ENCODE data around the gene ITSN2. TPM values are rescaled to one million over a fixed set of nuclear protein-coding genes. Genes with fewer than 3 reads are reported as not detected.

Gene ITSN2
- total and polyA plus RNA-seq, 3 experiments from 2014 or later: 71.2 to 76.7 (median 76.1) TPM

- Histone ChIP-seq H3K36me3 (ENCODE audit: insufficient read depth, low read length) (no peaks in the 10 kb centered on the region), H3K4me3 (ENCODE audit: low read length) (no peak overlapping the region)
- H3K27me3 Mint-ChIP-seq: peaks cover 0 to 4% of the 10 kb centered on the region in 2 donors
Measured at GRCh38 chr2:24176326-24176725, 184.0 kb downstream of the ITSN2 start.

GRCh38 chr2:24175631-24176187 is 184.6 kb downstream of the ITSN2 start:
- Histone ChIP-seq H3K27me3 (ENCODE audit: insufficient read depth, low read length, poor library complexity, severe bottlenecking) (no peaks in the 10 kb centered on the region), H3K4me3 (ENCODE audit: low read length) (no peak overlapping the region), H3K36me3 (ENCODE audit: insufficient read depth, low read length) (no peaks in the 10 kb centered on the region), H3K4me1 (ENCODE audit: insufficient read depth, low read length) (no peaks in the 10 kb centered on the region), H3K27ac (ENCODE audit: low read depth, low read length) (no peak overlapping the region), H3K9me3 (ENCODE audit: low read length) (no peaks in the 10 kb centered on the region)
- no peak overlapping the region for H3K27ac Mint-ChIP-seq
- no peaks in the 10 kb centered on the region for H3K4me1 Mint-ChIP-seq
- ChIA-PET CTCF (no interaction called here), POLR2A (no interaction called here)
- no peak overlapping the region for H3K4me3 Mint-ChIP-seq
- H3K9me3 Mint-ChIP-seq: peaks cover 0 to 3% (median 0%) of the 10 kb centered on the region in 5 donors
- DNase-seq: no peak
- peaks cover 0 to 4% of the 10 kb centered on the region in 2 donors for H3K27me3 Mint-ChIP-seq
- H3K36me3 Mint-ChIP-seq: no peaks in the 10 kb centered on the region

More at GRCh38 chr2:24176326-24176725, 184.0 kb downstream of the ITSN2 start:
- Mint-ChIP-seq H3K9me3 (peaks cover 0 to 3% (median 0%) of the 10 kb centered on the region in 5 donors), H3K36me3 (no peaks in the 10 kb centered on the region), H3K27ac (no peak overlapping the region), H3K4me3 (no peak overlapping the region), H3K4me1 (no peaks in the 10 kb centered on the region)
- no peaks in the 10 kb centered on the region for H3K27me3 ChIP-seq (ENCODE audit: insufficient read depth, low read length, poor library complexity, severe bottlenecking)
- no peaks in the 10 kb centered on the region for H3K4me1 ChIP-seq (ENCODE audit: insufficient read depth, low read length)
- ChIA-PET CTCF (interaction anchor here (0.6 kb wide), 1 partner anchor 10 kb away, joined by 3 read pairs; no protein-coding TSS in a partner anchor), POLR2A (no interaction called here)
- DNase-seq: no peak
- no peak overlapping the region for H3K27ac ChIP-seq (ENCODE audit: low read depth, low read length)
- H3K9me3 ChIP-seq (ENCODE audit: low read length): no peaks in the 10 kb centered on the region

GRCh38 chr2:24174851-24175277 is 185.5 kb downstream of the ITSN2 start, which contains the start of gene FAM228A:
TSS of gene FAM228A (plus strand) at chr2:24175053. CDS start at chr2:24175481, 428 bp downstream.
- Mint-ChIP-seq H3K9me3 (peaks cover 0 to 3% (median 0%) of the 10 kb centered on the region in 5 donors), H3K4me1 (no peaks in the 10 kb centered on the region), H3K27me3 (peaks cover 0 to 4% of the 10 kb centered on the region in 2 donors), H3K4me3 (no peak within 1 kb of the TSS), H3K27ac (no peak within 1 kb of the TSS), H3K36me3 (no peaks in the 10 kb centered on the region)
- Histone ChIP-seq H3K27ac (ENCODE audit: low read depth, low read length) (no peak within 1 kb of the TSS), H3K9me3 (ENCODE audit: low read length) (no peaks in the 10 kb centered on the region), H3K27me3 (ENCODE audit: insufficient read depth, low read length, poor library complexity, severe bottlenecking) (no peaks in the 10 kb centered on the region), H3K36me3 (ENCODE audit: insufficient read depth, low read length) (no peaks in the 10 kb centered on the region), H3K4me3 (ENCODE audit: low read length) (no peak within 1 kb of the TSS), H3K4me1 (ENCODE audit: insufficient read depth, low read length) (no peaks in the 10 kb centered on the region)
- DNase-seq: no peak
- ChIA-PET CTCF (no interaction called here), POLR2A (no interaction called here)

GRCh38 chr2:24169023-24169422 is 191.3 kb downstream of the ITSN2 start:
- no peaks in the 10 kb centered on the region for H3K9me3 ChIP-seq (ENCODE audit: low read length)
- ChIA-PET POLR2A (no interaction called here), CTCF (no interaction called here)
- no peaks in the 10 kb centered on the region for H3K36me3 ChIP-seq (ENCODE audit: insufficient read depth, low read length)
- no peak overlapping the region for H3K4me3 ChIP-seq (ENCODE audit: low read length)
- H3K4me1 ChIP-seq (ENCODE audit: insufficient read depth, low read length): no peaks in the 10 kb centered on the region
- DNase-seq: no peak
- no peaks in the 10 kb centered on the region for H3K27me3 ChIP-seq (ENCODE audit: insufficient read depth, low read length, poor library complexity, severe bottlenecking)
- H3K27ac ChIP-seq (ENCODE audit: low read depth, low read length): no peak overlapping the region
- H3K27ac Mint-ChIP-seq: no peak overlapping the region
- H3K36me3 Mint-ChIP-seq: peaks cover 0 to 6% (median 3%) of the 10 kb centered on the region in 3 donors
- H3K4me1 Mint-ChIP-seq: no peaks in the 10 kb centered on the region
- no peak overlapping the region for H3K4me3 Mint-ChIP-seq
- H3K9me3 Mint-ChIP-seq: peaks cover 0 to 2% (median 0%) of the 10 kb centered on the region in 5 donors
- peaks cover 1 to 4% of the 10 kb centered on the region in 2 donors for H3K27me3 Mint-ChIP-seq

- ChIA-PET POLR2A (no interaction called here), CTCF (no interaction called here)
- peaks cover 6% of the 10 kb centered on the region in 3 donors for H3K36me3 Mint-ChIP-seq
- peaks cover 0 to 8% (median 2%) of the 10 kb centered on the region in 5 donors for H3K9me3 Mint-ChIP-seq
- no peaks in the 10 kb centered on the region for H3K36me3 ChIP-seq (ENCODE audit: insufficient read depth, low read length)
- H3K4me3 Mint-ChIP-seq: no peak overlapping the region
- no peaks in the 10 kb centered on the region for H3K4me1 ChIP-seq (ENCODE audit: insufficient read depth, low read length)
- H3K27me3 Mint-ChIP-seq: peaks cover 0 to 1% of the 10 kb centered on the region in 2 donors
- no peak overlapping the region for H3K27ac Mint-ChIP-seq
- H3K27ac ChIP-seq (ENCODE audit: low read depth, low read length): no peak overlapping the region
- no peaks in the 10 kb centered on the region for H3K27me3 ChIP-seq (ENCODE audit: insufficient read depth, low read length, poor library complexity, severe bottlenecking)
- no peak overlapping the region for H3K4me3 ChIP-seq (ENCODE audit: low read length)
- H3K4me1 Mint-ChIP-seq: no peaks in the 10 kb centered on the region
- peak in 4 of 5 donors; percentile 9 to 56 (median 36) for DNase-seq
- no peaks in the 10 kb centered on the region for H3K9me3 ChIP-seq (ENCODE audit: low read length)
Measured at GRCh38 chr2:24164416-24164973, 195.8 kb downstream of the ITSN2 start.

GRCh38 chr2:24163601-24164000 is 196.7 kb downstream of the ITSN2 start:
- no peaks in the 10 kb centered on the region for H3K27me3 ChIP-seq (ENCODE audit: insufficient read depth, low read length, poor library complexity, severe bottlenecking)
- no peaks in the 10 kb centered on the region for H3K4me1 ChIP-seq (ENCODE audit: insufficient read depth, low read length)
- peaks cover 0 to 1% of the 10 kb centered on the region in 2 donors for H3K27me3 Mint-ChIP-seq
- no peak overlapping the region for H3K4me3 ChIP-seq (ENCODE audit: low read length)
- POLR2A ChIA-PET: no interaction called here
- H3K27ac ChIP-seq (ENCODE audit: low read depth, low read length): no peak overlapping the region
- H3K4me1 Mint-ChIP-seq: no peaks in the 10 kb centered on the region
- DNase-seq: no peak
- H3K9me3 ChIP-seq (ENCODE audit: low read length): no peaks in the 10 kb centered on the region
- H3K9me3 Mint-ChIP-seq: peaks cover 0 to 8% (median 2%) of the 10 kb centered on the region in 5 donors
- peaks cover 4 to 9% (median 5%) of the 10 kb centered on the region in 3 donors for H3K36me3 Mint-ChIP-seq
- CTCF ChIA-PET: interaction anchor here (0.9 kb wide), 1 partner anchor 337 kb away, joined by 4 read pairs; no protein-coding TSS in a partner anchor
- no peaks in the 10 kb centered on the region for H3K36me3 ChIP-seq (ENCODE audit: insufficient read depth, low read length)
- no peak overlapping the region for H3K27ac Mint-ChIP-seq
- H3K4me3 Mint-ChIP-seq: no peak overlapping the region

- DNase-seq: no peak
- no peak overlapping the region for H3K4me3 ChIP-seq (ENCODE audit: low read length)
- H3K4me3 Mint-ChIP-seq: no peak overlapping the region
- H3K9me3 Mint-ChIP-seq: peaks cover 0 to 8% (median 2%) of the 10 kb centered on the region in 5 donors
- POLR2A ChIA-PET: no interaction called here
- H3K4me1 ChIP-seq (ENCODE audit: insufficient read depth, low read length): no peaks in the 10 kb centered on the region
- peaks cover 0 to 1% of the 10 kb centered on the region in 2 donors for H3K27me3 Mint-ChIP-seq
- H3K4me1 Mint-ChIP-seq: no peaks in the 10 kb centered on the region
- no peak overlapping the region for H3K27ac Mint-ChIP-seq
- H3K36me3 ChIP-seq (ENCODE audit: insufficient read depth, low read length): no peaks in the 10 kb centered on the region
- peaks cover 6 to 12% (median 6%) of the 10 kb centered on the region in 3 donors for H3K36me3 Mint-ChIP-seq
- H3K27ac ChIP-seq (ENCODE audit: low read depth, low read length): no peak overlapping the region
- H3K9me3 ChIP-seq (ENCODE audit: low read length): no peaks in the 10 kb centered on the region
- H3K27me3 ChIP-seq (ENCODE audit: insufficient read depth, low read length, poor library complexity, severe bottlenecking): no peaks in the 10 kb centered on the region
- CTCF ChIA-PET: interaction anchor here (0.9 kb wide), 1 partner anchor 337 kb away, joined by 4 read pairs; no protein-coding TSS in a partner anchor
Measured at GRCh38 chr2:24163186-24163585, 197.2 kb downstream of the ITSN2 start.

- no peaks in the 10 kb centered on the region for H3K4me1 Mint-ChIP-seq
- Histone ChIP-seq H3K9me3 (ENCODE audit: low read length) (no peaks in the 10 kb centered on the region), H3K27me3 (ENCODE audit: insufficient read depth, low read length, poor library complexity, severe bottlenecking) (no peaks in the 10 kb centered on the region), H3K27ac (ENCODE audit: low read depth, low read length) (no peak overlapping the region), H3K4me1 (ENCODE audit: insufficient read depth, low read length) (no peaks in the 10 kb centered on the region), H3K36me3 (ENCODE audit: insufficient read depth, low read length) (no peaks in the 10 kb centered on the region), H3K4me3 (ENCODE audit: low read length) (no peak overlapping the region)
- POLR2A ChIA-PET: no interaction called here
- no peak for DNase-seq
- peaks cover 6 to 14% (median 9%) of the 10 kb centered on the region in 3 donors for H3K36me3 Mint-ChIP-seq
- no peak overlapping the region for H3K4me3 Mint-ChIP-seq
- peaks cover 0 to 8% (median 2%) of the 10 kb centered on the region in 5 donors for H3K9me3 Mint-ChIP-seq
- CTCF ChIA-PET: interaction anchor here (0.9 to 2.1 kb wide), 2 partner anchors 336 to 338 kb away, joined by 4 to 6 read pairs; no protein-coding TSS in a partner anchor
- H3K27me3 Mint-ChIP-seq: peaks cover 0 to 1% of the 10 kb centered on the region in 2 donors
- H3K27ac Mint-ChIP-seq: no peak overlapping the region
Measured at GRCh38 chr2:24162494-24162893, 197.8 kb downstream of the ITSN2 start.
